Measurements from ENCODE around the gene PARD3B.
A peak's percentile ranks its signal among the peaks of the same experiment; 100 is the strongest.

Gene PARD3B

GRCh38 chr2:205375461-205376448 is 830.5 kb downstream of the PARD3B start:
- DNase-seq, result no peak

- DNase-seq, result no peak
Observed at GRCh38 chr2:205377324-205377723, 832.0 kb downstream of the PARD3B start.

- DNase-seq, result no peak
Observed at GRCh38 chr2:205383601-205384000, 838.3 kb downstream of the PARD3B start.

- DNase-seq, result no peak
Observed at GRCh38 chr2:205386109-205386508, 840.8 kb downstream of the PARD3B start.

GRCh38 chr2:205387350-205388055 is 842.2 kb downstream of the PARD3B start:
- DNase-seq, result peak; percentile 7

GRCh38 chr2:205390866-205391265 is 845.6 kb downstream of the PARD3B start:
- no peak for DNase-seq

- DNase-seq, result no peak
Observed at GRCh38 chr2:205401511-205401910, 856.2 kb downstream of the PARD3B start.

- no peak for DNase-seq
Observed at GRCh38 chr2:205402011-205402410, 856.7 kb downstream of the PARD3B start.

GRCh38 chr2:205403244-205403825 is 858.1 kb downstream of the PARD3B start:
- DNase-seq, result no peak

GRCh38 chr2:205405194-205405593 is 859.9 kb downstream of the PARD3B start:
- DNase-seq, result no peak

- no peak for DNase-seq
Observed at GRCh38 chr2:205405752-205406151, 860.5 kb downstream of the PARD3B start.

- no peak for DNase-seq
Observed at GRCh38 chr2:205407984-205408383, 862.7 kb downstream of the PARD3B start.

- no peak for DNase-seq
Observed at GRCh38 chr2:205408696-205409095, 863.4 kb downstream of the PARD3B start.

GRCh38 chr2:205409411-205409810 is 864.1 kb downstream of the PARD3B start:
- no peak for DNase-seq

GRCh38 chr2:205411558-205411957 is 866.3 kb downstream of the PARD3B start:
- DNase-seq, result no peak

GRCh38 chr2:205424326-205424725 is 879.1 kb downstream of the PARD3B start:
- DNase-seq, result no peak

GRCh38 chr2:205425102-205425501 is 879.8 kb downstream of the PARD3B start:
- DNase-seq, result no peak

GRCh38 chr2:205427112-205427511 is 881.8 kb downstream of the PARD3B start:
- no peak for DNase-seq

- DNase-seq, result no peak
Observed at GRCh38 chr2:205428811-205429210, 883.5 kb downstream of the PARD3B start.

GRCh38 chr2:205435970-205436369 is 890.7 kb downstream of the PARD3B start:
- DNase-seq, result no peak

GRCh38 chr2:205438241-205438640 is 893.0 kb downstream of the PARD3B start:
- DNase-seq, result no peak

GRCh38 chr2:205439621-205440020 is 894.3 kb downstream of the PARD3B start:
- DNase-seq, result no peak

- DNase-seq, result no peak
Observed at GRCh38 chr2:205441524-205441923, 896.2 kb downstream of the PARD3B start.

- DNase-seq, result no peak
Observed at GRCh38 chr2:205448189-205448588, 902.9 kb downstream of the PARD3B start.

Measured in NCI-H69 (cell line).